ENCODE results near the gene CCM2L. TPM values are rescaled to one million over a fixed set of nuclear protein-coding genes. Genes with fewer than 3 reads are reported as not detected.

CCM2L gene
- total and polyA plus RNA-seq, 9 of the 15 experiments (the other 6 are each of a cell fraction or from before 2014, with no cell fraction given): 0.04 TPM; not detected in 8

GRCh38 chr20:31990641-31991338 lies 19.4 kb upstream of the CCM2L start (continued):
- TF ChIP-seq PATZ1 (CRISPR knock-in tag; IDR thresholded peaks at IDR 0.05; ENCODE audit: borderline replicate concordance) (no peak), SAFB2 (IDR thresholded peaks at IDR 0.05; ENCODE audit: borderline replicate concordance, low read depth, low read length, severe bottlenecking) (no peak), KLF16 (IDR thresholded peaks at IDR 0.05) (no peak), TCF7L2 (IDR thresholded peaks at IDR 0.05; ENCODE audit: low read depth, low read length) (no peak), DMBX1 (CRISPR knock-in tag; IDR thresholded peaks at IDR 0.05; ENCODE audit: borderline replicate concordance) (no peak), ZFP30 (CRISPR knock-in tag; IDR thresholded peaks at IDR 0.05; ENCODE audit: borderline replicate concordance) (no peak), GABPA (tag; conservative IDR thresholded peaks at IDR 0.05; ENCODE audit: low read depth) (no peak)
- TF ChIP-seq, protein P1, sequence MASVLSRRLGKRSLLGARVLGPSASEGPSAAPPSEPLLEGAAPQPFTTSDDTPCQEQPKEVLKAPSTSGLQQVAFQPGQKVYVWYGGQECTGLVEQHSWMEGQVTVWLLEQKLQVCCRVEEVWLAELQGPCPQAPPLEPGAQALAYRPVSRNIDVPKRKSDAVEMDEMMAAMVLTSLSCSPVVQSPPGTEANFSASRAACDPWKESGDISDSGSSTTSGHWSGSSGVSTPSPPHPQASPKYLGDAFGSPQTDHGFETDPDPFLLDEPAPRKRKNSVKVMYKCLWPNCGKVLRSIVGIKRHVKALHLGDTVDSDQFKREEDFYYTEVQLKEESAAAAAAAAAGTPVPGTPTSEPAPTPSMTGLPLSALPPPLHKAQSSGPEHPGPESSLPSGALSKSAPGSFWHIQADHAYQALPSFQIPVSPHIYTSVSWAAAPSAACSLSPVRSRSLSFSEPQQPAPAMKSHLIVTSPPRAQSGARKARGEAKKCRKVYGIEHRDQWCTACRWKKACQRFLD (CRISPR knock-in tag; IDR thresholded peaks at IDR 0.05): no peak

Measured in K562 (cell line).